NCI-H510A (cell line): ENCODE data around the gene DNAJC16.
"Not testable (repeated sequence)": the region's sequence is repeated elsewhere in the genome, so short reads cannot be mapped to it uniquely, and the experiment has no call there.

Source experiments
- DNase-seq: peaks from one replicate; lab custom pipeline; 2025; lab: John Stamatoyannopoulos, UW

The DNAJC16 gene

GRCh38 chr1:15583016-15583706 lies 56.5 kb downstream of the DNAJC16 start:
- DNase-seq = no peak

- DNase-seq = peak; percentile 63
These were observed 58.1 kb downstream of the DNAJC16 start, which contains the start of gene AGMAT for GRCh38 chr1:15584489-15585363. AGMAT (minus strand) TSS chr1:15585051; CDS start chr1:15584967, 84 bp downstream.

- DNase-seq = no peak
These were observed 65.6 kb downstream of the DNAJC16 start for GRCh38 chr1:15592285-15592684.

- DNase-seq = no peak
These were observed 69.4 kb downstream of the DNAJC16 start for GRCh38 chr1:15595809-15596617.

GRCh38 chr1:15598436-15598835 lies 71.8 kb downstream of the DNAJC16 start:
- DNase-seq = no peak

- DNase-seq = peak; percentile 100
These were observed 76.7 kb downstream of the DNAJC16 start for GRCh38 chr1:15603050-15603965.

- not testable (repeated sequence) for DNase-seq
These were observed 77.3 kb downstream of the DNAJC16 start for GRCh38 chr1:15603966-15604282.

- DNase-seq = not testable (repeated sequence)
These were observed 77.8 kb downstream of the DNAJC16 start for GRCh38 chr1:15604400-15604799.

- DNase-seq = no peak
These were observed 79.0 kb downstream of the DNAJC16 start for GRCh38 chr1:15605398-15606383.

GRCh38 chr1:15609631-15610030 lies 83.0 kb downstream of the DNAJC16 start:
- no peak for DNase-seq

- DNase-seq = no peak
These were observed 83.5 kb downstream of the DNAJC16 start for GRCh38 chr1:15610167-15610566.

GRCh38 chr1:15616373-15617172 lies 89.9 kb downstream of the DNAJC16 start:
- DNase-seq = no peak

GRCh38 chr1:15617173-15618076 lies 90.8 kb downstream of the DNAJC16 start, which contains the start of gene DDI2:
DDI2 (plus strand) TSS chr1:15617458; CDS start chr1:15617671, 213 bp downstream.
- peak; percentile 99 for DNase-seq

GRCh38 chr1:15618077-15618654 lies 91.5 kb downstream of the DNAJC16 start:
- DNase-seq = peak; percentile 88

GRCh38 chr1:15618655-15619525 lies 92.2 kb downstream of the DNAJC16 start:
- DNase-seq = no peak

GRCh38 chr1:15620155-15620545 lies 93.5 kb downstream of the DNAJC16 start:
- no peak for DNase-seq
